ENCODE results near the gene MEIOB.
"Not testable (repeated sequence)": the region's sequence is repeated elsewhere in the genome, so short reads cannot be mapped to it uniquely, and the experiment has no call there.

MEIOB gene

GRCh38 chr16:1809281-1809801 lies 62.6 kb downstream of the MEIOB start:
- DNase-seq: no peak

GRCh38 chr16:1808691-1809090 lies 63.3 kb downstream of the MEIOB start:
- DNase-seq: no peak

- DNase-seq: no peak
Measured at GRCh38 chr16:1807626-1808025, 64.3 kb downstream of the MEIOB start.

- DNase-seq: no peak
Measured at GRCh38 chr16:1800701-1801100, 71.3 kb downstream of the MEIOB start.

GRCh38 chr16:1799263-1799662 lies 72.7 kb downstream of the MEIOB start:
- DNase-seq: not testable (repeated sequence)

GRCh38 chr16:1794908-1795666 lies 76.9 kb downstream of the MEIOB start:
- no peak for DNase-seq

- no peak for DNase-seq
Measured at GRCh38 chr16:1794221-1794871, 77.6 kb downstream of the MEIOB start.

- no peak for DNase-seq
Measured at GRCh38 chr16:1793578-1794220, 78.3 kb downstream of the MEIOB start, which contains the start of gene IGFALS. TSS of gene IGFALS (minus strand) at chr16:1793705. CDS start at chr16:1793652, 53 bp downstream.

- DNase-seq: no peak
Measured at GRCh38 chr16:1792836-1793577, 79.0 kb downstream of the MEIOB start.

- no peak for DNase-seq
Measured at GRCh38 chr16:1791943-1792812, 79.8 kb downstream of the MEIOB start.

- no peak for DNase-seq
Measured at GRCh38 chr16:1791256-1791942, 80.6 kb downstream of the MEIOB start.

GRCh38 chr16:1790611-1791255 lies 81.2 kb downstream of the MEIOB start:
- DNase-seq: no peak

- DNase-seq: no peak
Measured at GRCh38 chr16:1790261-1790610, 81.7 kb downstream of the MEIOB start.

GRCh38 chr16:1789643-1790045 lies 82.3 kb downstream of the MEIOB start:
- DNase-seq: no peak

- no peak for DNase-seq
Measured at GRCh38 chr16:1788708-1789100, 83.3 kb downstream of the MEIOB start.

GRCh38 chr16:1788095-1788707 lies 83.8 kb downstream of the MEIOB start:
- no peak for DNase-seq

- DNase-seq: no peak
Measured at GRCh38 chr16:1787322-1788094, 84.5 kb downstream of the MEIOB start.

- no peak for DNase-seq
Measured at GRCh38 chr16:1787056-1787321, 85.0 kb downstream of the MEIOB start.

- no peak for DNase-seq
Measured at GRCh38 chr16:1786242-1787055, 85.5 kb downstream of the MEIOB start.

Data from CD4-positive, alpha-beta T cell treated with Interferon alpha-2 for 1 hour (primary cell).